Spleen (tissue), 11 donors: ENCODE results near the gene SPEM2. TPM values are rescaled to one million over a fixed set of nuclear protein-coding genes. Genes with fewer than 3 reads are reported as not detected.
A peak's percentile ranks its signal among the peaks of the same experiment; 100 is the strongest.

ENCODE experiments used
- DNase-seq: peaks from one replicate; pipeline ENCODE4 v3.0.0-alpha.2; 2020
- H3K27ac ChIP-seq, 8 donors: fragments of 200-600 bp; sonication (generic) in 7 of 8; 1 replicate in 4 of 8; 2 replicates in 4 of 8; pipeline versions ENCODE4 v1.5.0 to v1.8.0; 2016 to 2021; ENCODE audit warnings: inconsistent platforms in 4 of 8, mild to moderate bottlenecking in 4 of 8, moderate library complexity in 1 of 8
- H3K27me3 ChIP-seq, 7 donors: fragments of 200-600 bp; sonication (generic) in 6 of 7; replicated peaks in 1 of 7; 1 replicate in 4 of 7; 2 replicates in 3 of 7; pipeline versions ENCODE4 v1.5.0 to v1.8.0; 2016 to 2021; ENCODE audit warnings: inconsistent platforms in 3 of 7, mild to moderate bottlenecking in 1 of 7
- H3K36me3 ChIP-seq, 6 donors: fragments of 200-600 bp; sonication (generic) in 5 of 6; 1 replicate in 4 of 6; 2 replicates in 2 of 6; pipeline versions ENCODE4 v1.5.0 to v1.8.0; 2016 to 2021; ENCODE audit warnings: inconsistent platforms in 2 of 6
- H3K4me1 ChIP-seq, 6 donors: fragments of 200-600 bp; sonication (generic) in 5 of 6; 1 replicate in 3 of 6; 2 replicates in 3 of 6; pipeline versions ENCODE4 v1.5.0 to v1.8.0; 2016 to 2021; ENCODE audit warnings: inconsistent platforms in 3 of 6
- H3K4me3 ChIP-seq, 8 donors: fragments of 200-600 bp; sonication (generic) in 7 of 8; 1 replicate in 4 of 8; 2 replicates in 4 of 8; pipeline versions ENCODE4 v1.5.0 to v1.8.0; 2016 to 2021; ENCODE audit warnings: inconsistent platforms in 4 of 8, mild to moderate bottlenecking in 4 of 8, moderate library complexity in 2 of 8
- H3K9me3 ChIP-seq, 8 donors: fragments of 200-600 bp; sonication (generic) in 7 of 8; 1 replicate in 4 of 8; 2 replicates in 4 of 8; pipeline versions ENCODE4 v1.5.0 to v1.8.0; 2016 to 2021; ENCODE audit warnings: inconsistent platforms in 4 of 8
- CTCF ChIP-seq, 11 experiments: fragments of 200-600 bp in 7 of 11; fragments of 450-650 bp in 4 of 11; sonication (generic) in 4 of 11; IDR thresholded peaks in 8 of 11; conservative IDR thresholded peaks in 3 of 11; 1 replicate in 7 of 11; 2 replicates in 4 of 11; pipeline versions ENCODE4 v1.4.0 to v1.8.0; 2016 to 2021; ENCODE audit warnings: antibody characterized with exemption in 11 of 11, inconsistent platforms in 4 of 11, mild to moderate bottlenecking in 1 of 11
- POLR2A ChIP-seq, 3 donors: fragments of 450-650 bp; IDR thresholded peaks; one replicate each; pipeline ENCODE4 v1.5.1; 2017; ENCODE audit warnings: antibody characterized with exemption in 3 of 3, mild to moderate bottlenecking in 1 of 3
- POLR2AphosphoS5 ChIP-seq, 3 donors: sonication (generic); formaldehyde crosslinking; IDR thresholded peaks; one replicate each; pipeline ENCODE4 v1.5.1; 2017; ENCODE audit warnings: antibody characterized with exemption in 3 of 3
- whole genome bisulfite sequencing, 5 donors: extraction: QIAGEN DNeasy Blood & Tissue Kit in 3 of 5; methylation state at CpG; one replicate each; pipeline versions ENCODE4 v1.1.5 to v1.1.7; 2013 to 2018; 5-methylcytosine and 5-hydroxymethylcytosine counted together
- intact Hi-C: fragments of 100-400 bp; cut with DNase I; formaldehyde crosslinking; loops from one replicate; pipeline ENCODE4 v1.15.0; 2023; ENCODE audit warnings: low total_unique reads
- polyA plus RNA-seq, 3 donors: library from polyadenylated mRNA; stranded (reverse); fragments of 200-250 nt; gene quantifications; one replicate each; pipeline ENCODE4 v1.2.1, GENCODE V29; 2013
- total RNA-seq, 7 donors: library from RNA; depleted of rRNA in 3 of 7; stranded (reverse); fragments of >200 nt in 3 of 7; fragmentation: NEBNext Ultra II Directional in 4 of 7; extraction: Animal tissue kit (Norgen Biotek cat#: 25700) in 4 of 7; gene quantifications; one replicate each; pipeline versions ENCODE4 v1.1.0 to v1.2.1, GENCODE V29; 2016 to 2021
- donor health status: healthy with polysubstance abuse.
- donor health status: DM: no; HTN: no; CAD: no; lungs with moderate emphysema.
- donor health status: DM: no; HTN: no; CAD: no.
- donor health status: Bipolar disorder and iron deficiency.
- donor health status: healthy.
- donor health status: DM: no; HTN: no; CAD: no.
- donor health status: DM: yes; HTN: yes; CAD: no.

SPEM2 gene
- total and polyA plus RNA-seq, 10 donors = not detected

DNA sequence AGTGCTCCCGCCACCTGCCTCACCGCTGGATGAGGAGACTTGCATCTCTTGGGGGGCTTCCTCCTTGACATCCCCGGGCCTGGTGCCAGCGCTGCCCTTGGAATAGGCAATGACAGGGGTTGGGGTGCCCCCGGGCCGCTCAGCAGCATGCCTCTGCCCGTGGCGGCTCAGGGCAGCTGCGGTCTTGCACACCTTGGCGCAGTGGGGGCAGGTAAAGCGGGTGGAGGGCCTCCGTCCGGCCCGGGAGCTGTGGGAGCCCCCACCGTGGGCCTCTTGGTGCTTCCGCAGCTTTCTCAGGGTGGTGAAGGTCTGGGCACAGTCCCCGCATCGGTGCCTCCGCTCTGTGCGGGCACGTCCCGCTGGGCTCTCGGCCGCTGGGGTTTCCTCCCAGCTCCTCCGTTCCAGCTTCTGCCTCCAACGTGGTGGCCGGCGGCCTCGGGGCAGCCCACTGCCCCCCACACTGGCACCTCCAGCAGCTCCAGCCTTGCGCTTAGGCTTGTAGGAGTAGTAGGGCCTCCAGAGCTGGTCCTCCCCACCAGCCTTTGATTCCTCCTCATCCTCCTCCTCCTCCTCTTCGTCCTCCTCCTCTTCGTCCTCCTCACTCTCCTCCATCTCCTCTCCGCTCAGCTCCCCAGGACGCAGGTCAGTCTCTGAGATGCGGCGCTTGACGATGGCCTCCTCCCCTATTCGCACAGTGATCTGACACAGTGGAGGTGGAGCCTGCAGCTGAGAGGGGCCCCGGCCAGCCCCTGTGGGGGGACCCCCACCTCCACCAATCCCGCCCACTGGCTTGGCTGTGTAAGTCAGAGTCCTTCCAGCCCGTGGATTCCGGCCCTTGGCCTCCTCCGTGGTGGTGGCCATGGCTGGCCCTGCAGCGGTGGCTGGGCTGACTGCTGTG, 37.3 kb downstream of the SPEM2 start:
- Histone ChIP-seq H3K9me3 (no peaks in the 10 kb centered on the region), H3K27me3 (no peaks in the 10 kb centered on the region), H3K36me3 (peaks cover 0 to 72% (median 38%) of the 10 kb centered on the region in 6 donors), H3K4me1 (peaks cover 3 to 25% (median 20%) of the 10 kb centered on the region in 6 donors), H3K27ac (no peak overlapping the region), H3K4me3 (no peak overlapping the region)
- DNase-seq = no peak
- WGBS, 5 donors = 91 to 95% (median 93%) methylated on average over 30 to 44 of the region's 44 CpGs
- intact Hi-C loops = no loop called here
- peak; percentile 17 to 60 (median 50) for TF ChIP-seq POLR2AphosphoS5 (IDR thresholded peaks at IDR 0.05)
- TF ChIP-seq POLR2A (IDR thresholded peaks at IDR 0.05) = no peak

- peaks cover 6 to 32% (median 27%) of the 10 kb centered on the region in 6 donors for H3K4me1 ChIP-seq
- no peaks in the 10 kb centered on the region for H3K27me3 ChIP-seq
- TF ChIP-seq CTCF (IDR thresholded peaks at IDR 0.05 in 8 of 11, conservative IDR thresholded peaks at IDR 0.05 in 3 of 11) = no peak
- TF ChIP-seq POLR2AphosphoS5 (IDR thresholded peaks at IDR 0.05) = no peak
- no peak for TF ChIP-seq POLR2A (IDR thresholded peaks at IDR 0.05)
- no peak for DNase-seq
- no peaks in the 10 kb centered on the region for H3K9me3 ChIP-seq
- H3K27ac ChIP-seq = no peak overlapping the region
- H3K4me3 ChIP-seq = no peak overlapping the region
- peaks cover 0 to 73% (median 38%) of the 10 kb centered on the region in 6 donors for H3K36me3 ChIP-seq
- intact Hi-C loops = no loop called here
- 91 to 95% (median 93%) methylated on average over 12 to 14 of the region's 14 CpGs for WGBS, 5 donors
These were observed 38.0 kb downstream of the SPEM2 start for GRCh38 chr17:7463372-7463846.

GRCh38 chr17:7464081-7464480, 38.7 kb downstream of the SPEM2 start:
- Histone ChIP-seq H3K4me1 (peaks cover 6 to 39% (median 29%) of the 10 kb centered on the region in 6 donors), H3K27me3 (no peaks in the 10 kb centered on the region), H3K36me3 (peaks cover 0 to 75% (median 38%) of the 10 kb centered on the region in 6 donors), H3K4me3 (no peak overlapping the region), H3K27ac (no peak overlapping the region), H3K9me3 (no peaks in the 10 kb centered on the region)
- no peak for TF ChIP-seq CTCF (IDR thresholded peaks at IDR 0.05 in 8 of 11, conservative IDR thresholded peaks at IDR 0.05 in 3 of 11)
- TF ChIP-seq POLR2A (IDR thresholded peaks at IDR 0.05) = no peak
- no peak for TF ChIP-seq POLR2AphosphoS5 (IDR thresholded peaks at IDR 0.05)
- intact Hi-C loops = no loop called here
- WGBS, 5 donors = 87 to 95% (median 92%) methylated on average over 9 of the region's 9 CpGs
- DNase-seq = no peak

- peak; percentile 74 for DNase-seq
- intact Hi-C loops = no loop called here
- H3K27ac ChIP-seq = peak overlapping the region in 5 of 8 donors; percentile 66 to 80 (median 72)
- no peak overlapping the region for H3K4me3 ChIP-seq
- peaks cover 0 to 75% (median 38%) of the 10 kb centered on the region in 6 donors for H3K36me3 ChIP-seq
- H3K27me3 ChIP-seq = no peaks in the 10 kb centered on the region
- WGBS, 5 donors = 91 to 94% (median 92%) methylated on average over 22 to 33 of the region's 33 CpGs
- TF ChIP-seq POLR2AphosphoS5 (IDR thresholded peaks at IDR 0.05) (peak; percentile 2 to 45 (median 30)), CTCF (IDR thresholded peaks at IDR 0.05 in 8 of 11, conservative IDR thresholded peaks at IDR 0.05 in 3 of 11) (no peak)
- peaks cover 6 to 55% (median 34%) of the 10 kb centered on the region in 6 donors for H3K4me1 ChIP-seq
- H3K9me3 ChIP-seq = no peaks in the 10 kb centered on the region
These were observed 40.3 kb downstream of the SPEM2 start for GRCh38 chr17:7465597-7466275.
